Measurements from ENCODE around the gene MGP. TPM values are rescaled to one million over a fixed set of nuclear protein-coding genes. Genes with fewer than 3 reads are reported as not detected.

MGP gene
- total and polyA plus RNA-seq, 2 donors (not counting 1 experiment from before 2014, with no cell fraction given) = 0.39 to 0.81 TPM

DNA sequence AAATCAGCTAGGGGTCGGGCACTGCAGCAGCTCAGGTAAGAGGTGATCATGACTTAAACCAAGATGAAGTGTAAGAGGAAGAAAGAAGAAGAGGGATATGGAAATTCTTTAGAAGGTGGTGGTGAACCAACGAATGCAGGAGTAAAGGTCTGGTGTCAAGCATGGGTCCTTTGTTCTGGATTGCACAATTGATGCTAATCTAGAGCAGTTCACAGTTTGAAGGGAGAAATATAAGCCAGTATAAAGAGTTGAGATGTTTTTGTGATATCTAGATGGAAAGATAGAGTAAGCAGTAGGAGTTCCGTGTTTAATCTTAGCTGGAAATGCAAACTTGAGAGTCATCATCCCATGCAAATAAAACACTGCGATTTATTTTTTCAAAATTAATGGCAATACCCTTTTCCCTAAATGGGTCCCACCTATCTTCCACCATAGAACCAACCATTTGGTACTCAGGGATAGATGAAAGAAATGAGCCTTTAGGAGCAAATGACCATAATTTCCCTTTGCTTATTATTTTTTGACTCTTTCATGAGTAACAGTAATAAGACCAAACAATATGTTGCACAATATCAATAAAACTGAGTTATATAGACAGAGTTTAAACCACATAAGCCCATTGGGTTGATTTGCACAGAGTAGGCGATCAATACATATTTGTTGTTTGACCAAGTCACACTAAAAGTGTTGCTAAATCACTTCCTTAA, 15.0 kb upstream of the MGP start:
- Histone ChIP-seq H3K9me3 (ENCODE audit: control extremely low read depth in 1 of 3, control insufficient read depth in 2 of 3, insufficient read depth in 1 of 3, low read length in 2 of 3) (no peaks in the 10 kb centered on the region), H3K4me3 (ENCODE audit: control extremely low read depth in 1 of 5, extremely low read depth in 1 of 5, insufficient read depth in 1 of 5, low read depth in 2 of 5, low read length in 4 of 5) (no peak overlapping the region), H3K27me3 (replicated peaks in 1 of 4; ENCODE audit: control extremely low read depth in 1 of 4, control insufficient read depth in 3 of 4, insufficient read depth in 4 of 4, low read length in 3 of 4) (no peaks in the 10 kb centered on the region), H4K20me1 (ENCODE audit: control insufficient read depth, insufficient read depth, low read length, poor library complexity, severe bottlenecking) (no peaks in the 10 kb centered on the region), H3K27ac (ENCODE audit: low read length in 2 of 2) (no peak overlapping the region), H2AFZ (ENCODE audit: insufficient read depth, low read depth, low read length, poor library complexity, severe bottlenecking) (no peak overlapping the region), H3K79me2 (ENCODE audit: control insufficient read depth, insufficient read depth, low read length) (no peaks in the 10 kb centered on the region), H3K36me3 (replicated peaks in 1 of 2; ENCODE audit: control extremely low read depth in 1 of 2, control insufficient read depth in 1 of 2, extremely low read depth in 1 of 2, insufficient read depth in 2 of 2, low read length in 1 of 2) (no peaks in the 10 kb centered on the region), H3K4me1 (ENCODE audit: control insufficient read depth in 2 of 2, insufficient read depth in 2 of 2, low read length in 2 of 2) (peaks cover 0 to 5% of the 10 kb centered on the region in 2 donors), H3K9ac (ENCODE audit: low read length) (no peak overlapping the region), H3K4me2 (replicated peaks; ENCODE audit: low read depth, low read length, poor library complexity, severe bottlenecking) (no peak overlapping the region)
- intact Hi-C loops (cut with micrococcal nuclease) = no loop called here
- ChIA-PET POLR2A (no interaction called here), CTCF (no interaction called here)
- Mint-ChIP-seq H3K9me3 (ENCODE audit: insufficient read depth) (no peaks in the 10 kb centered on the region), H3K27me3 (no peaks in the 10 kb centered on the region), H3K4me1 (peaks cover 6% of the 10 kb centered on the region), H3K27ac (no peak overlapping the region), H3K4me3 (no peak overlapping the region)
- 93% methylated on average over 2 of the region's 5 CpGs for WGBS (ENCODE audit: insufficient coverage)
- ATAC-seq (ENCODE audit: low read depth) (no peak), DNase-seq (no peak)
- TF ChIP-seq CTCF (IDR thresholded peaks at IDR 0.05) = no peak
- no peak for TF ChIP-seq EZH2 (IDR thresholded peaks at IDR 0.05; ENCODE audit: borderline replicate concordance, insufficient read depth, low read depth, low read length, poor library complexity, severe bottlenecking)

DNA sequence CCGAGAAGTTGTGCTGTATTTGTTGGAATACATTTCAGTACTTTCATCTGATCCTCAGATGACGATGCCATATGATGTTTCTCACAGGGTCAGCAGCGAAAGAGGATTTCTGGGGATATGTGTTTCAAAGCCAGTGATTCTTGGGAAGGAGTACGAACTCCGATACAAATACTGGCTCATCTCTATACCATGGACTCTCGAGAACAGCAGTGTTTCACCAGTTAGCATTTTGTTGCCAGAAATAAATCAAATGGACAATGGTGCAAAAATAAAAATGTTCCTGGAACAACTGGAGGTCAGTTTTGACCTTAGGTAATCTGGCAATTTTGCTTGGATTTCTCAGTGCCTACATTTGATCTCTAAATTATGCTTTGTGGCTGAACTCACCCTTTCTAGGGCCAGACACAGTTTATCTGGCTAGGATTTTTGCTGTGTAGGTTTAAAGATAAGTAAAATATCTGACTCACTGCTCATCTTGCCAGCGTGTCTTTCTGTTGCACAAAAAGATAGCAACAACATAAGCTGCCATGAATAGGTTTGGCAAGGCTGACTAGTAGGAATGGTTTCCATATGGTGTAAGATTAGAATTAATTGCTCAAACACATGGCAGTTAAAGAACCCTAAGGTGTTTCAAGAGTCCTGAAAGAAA, 11.0 kb upstream of the MGP start:
- WGBS (ENCODE audit: insufficient coverage) = 100% methylated on average over 3 of the region's 7 CpGs
- CTCF ChIA-PET = interaction anchor here (1.4 kb wide), 1 partner anchor 99 kb away, joined by 4 read pairs; no protein-coding TSS in a partner anchor
- Mint-ChIP-seq H3K4me3 (no peak overlapping the region), H3K9me3 (ENCODE audit: insufficient read depth) (no peaks in the 10 kb centered on the region), H3K27ac (no peak overlapping the region), H3K4me1 (no peaks in the 10 kb centered on the region), H3K27me3 (no peaks in the 10 kb centered on the region)
- intact Hi-C loops (cut with micrococcal nuclease) = no loop called here
- no peak for TF ChIP-seq CTCF (IDR thresholded peaks at IDR 0.05)
- TF ChIP-seq EZH2 (IDR thresholded peaks at IDR 0.05; ENCODE audit: borderline replicate concordance, insufficient read depth, low read depth, low read length, poor library complexity, severe bottlenecking) = no peak
- H3K4me1 ChIP-seq (ENCODE audit: control insufficient read depth in 2 of 2, insufficient read depth in 2 of 2, low read length in 2 of 2) = no peaks in the 10 kb centered on the region
- POLR2A ChIA-PET = no interaction called here
- H3K79me2 ChIP-seq (ENCODE audit: control insufficient read depth, insufficient read depth, low read length) = no peaks in the 10 kb centered on the region
- no peak overlapping the region for H3K4me2 ChIP-seq (replicated peaks; ENCODE audit: low read depth, low read length, poor library complexity, severe bottlenecking)
- H3K9me3 ChIP-seq (ENCODE audit: control extremely low read depth in 1 of 3, control insufficient read depth in 2 of 3, insufficient read depth in 1 of 3, low read length in 2 of 3) = no peaks in the 10 kb centered on the region
- H3K9ac ChIP-seq (ENCODE audit: low read length) = no peak overlapping the region
- no peak for ATAC-seq (ENCODE audit: low read depth)
- no peak overlapping the region for H3K4me3 ChIP-seq (ENCODE audit: control extremely low read depth in 1 of 5, extremely low read depth in 1 of 5, insufficient read depth in 1 of 5, low read depth in 2 of 5, low read length in 4 of 5)
- no peak overlapping the region for H3K27ac ChIP-seq (ENCODE audit: low read length in 2 of 2)
- DNase-seq = no peak
- no peaks in the 10 kb centered on the region for H4K20me1 ChIP-seq (ENCODE audit: control insufficient read depth, insufficient read depth, low read length, poor library complexity, severe bottlenecking)
- no peaks in the 10 kb centered on the region for H3K36me3 ChIP-seq (replicated peaks in 1 of 2; ENCODE audit: control extremely low read depth in 1 of 2, control insufficient read depth in 1 of 2, extremely low read depth in 1 of 2, insufficient read depth in 2 of 2, low read length in 1 of 2)
- H2AFZ ChIP-seq (ENCODE audit: insufficient read depth, low read depth, low read length, poor library complexity, severe bottlenecking) = no peak overlapping the region
- H3K27me3 ChIP-seq (replicated peaks in 1 of 4; ENCODE audit: control extremely low read depth in 1 of 4, control insufficient read depth in 3 of 4, insufficient read depth in 4 of 4, low read length in 3 of 4) = no peaks in the 10 kb centered on the region

Data from B cell (primary cell).